Dedifferentiated amniotic fluid mesenchymal stem cell (primary cell): ENCODE measurements around the gene DEPP1.

ENCODE experiments used
- DNase-seq: peaks from one replicate; pipeline ENCODE4 v3.0.0-alpha.2; 2016; ENCODE audit errors: extremely low spot score

DEPP1 gene

GRCh38 chr10:44954042-44954441 is 24.6 kb downstream of the DEPP1 start:
- DNase-seq, result no peak

- no peak for DNase-seq
Measured at GRCh38 chr10:44952779-44953231, 25.8 kb downstream of the DEPP1 start.

GRCh38 chr10:44951576-44952226 is 26.9 kb downstream of the DEPP1 start:
- DNase-seq, result no peak

- DNase-seq, result no peak
Measured at GRCh38 chr10:44950326-44951225, 28.0 kb downstream of the DEPP1 start.

GRCh38 chr10:44949915-44950314 is 28.7 kb downstream of the DEPP1 start:
- no peak for DNase-seq

GRCh38 chr10:44949127-44949802 is 29.3 kb downstream of the DEPP1 start:
- no peak for DNase-seq

- DNase-seq, result no peak
Measured at GRCh38 chr10:44948642-44949041, 30.0 kb downstream of the DEPP1 start.

GRCh38 chr10:44947371-44948152 is 31.0 kb downstream of the DEPP1 start:
- DNase-seq, result no peak

GRCh38 chr10:44946205-44946604 is 32.4 kb downstream of the DEPP1 start:
- no peak for DNase-seq

GRCh38 chr10:44944354-44944753 is 34.3 kb downstream of the DEPP1 start:
- no peak for DNase-seq

- no peak for DNase-seq
Measured at GRCh38 chr10:44939691-44940401, 38.8 kb downstream of the DEPP1 start.

- DNase-seq, result no peak
Measured at GRCh38 chr10:44938956-44939355, 39.7 kb downstream of the DEPP1 start.

GRCh38 chr10:44937196-44938005 is 41.2 kb downstream of the DEPP1 start:
- DNase-seq, result no peak

GRCh38 chr10:44936314-44936975 is 42.2 kb downstream of the DEPP1 start:
- no peak for DNase-seq

GRCh38 chr10:44935966-44936295 is 42.7 kb downstream of the DEPP1 start:
- DNase-seq, result no peak

- peak; percentile 76 for DNase-seq
Measured at GRCh38 chr10:44935201-44935965, 43.2 kb downstream of the DEPP1 start.

- no peak for DNase-seq
Measured at GRCh38 chr10:44934416-44935200, 44.0 kb downstream of the DEPP1 start.
